Endodermal cell (in vitro differentiated cells): ENCODE results near the gene MGAT3. TPM values are rescaled to one million over a fixed set of nuclear protein-coding genes. Genes with fewer than 3 reads are reported as not detected.

ENCODE experiments used
- DNase-seq: peaks from one replicate; pipeline ENCODE4 v3.0.0-alpha.2; 2017
- H3K27ac ChIP-seq: 2 replicates; pipeline ENCODE4 v1.5.1; 2013; ENCODE audit warnings: mild to moderate bottlenecking, low read depth, low read length, moderate library complexity
- H3K27me3 ChIP-seq: 2 replicates; pipeline ENCODE4 v1.6.1; 2013; ENCODE audit warnings: mild to moderate bottlenecking, low read length, moderate library complexity; ENCODE audit not compliant: insufficient read depth, control insufficient read depth, poor library complexity, severe bottlenecking
- H3K36me3 ChIP-seq: 2 replicates; pipeline ENCODE4 v1.7.0; 2013; ENCODE audit warnings: mild to moderate bottlenecking, low read length, moderate library complexity; ENCODE audit not compliant: control insufficient read depth, insufficient read depth
- H3K4me1 ChIP-seq: one replicate; pipeline ENCODE4 v1.7.0; 2013; ENCODE audit warnings: low read length; ENCODE audit not compliant: control insufficient read depth, insufficient read depth
- H3K4me3 ChIP-seq: 2 replicates; pipeline ENCODE4 v1.5.1; 2013; ENCODE audit warnings: mild to moderate bottlenecking, low read length, moderate library complexity
- H3K9ac ChIP-seq: 2 replicates; pipeline ENCODE4 v1.6.1; 2013; ENCODE audit warnings: mild to moderate bottlenecking, low read length, moderate library complexity; ENCODE audit not compliant: poor library complexity, severe bottlenecking; ENCODE audit errors: extremely low read depth
- H3K9me3 ChIP-seq: 2 replicates; pipeline ENCODE4 v1.6.1; 2013; ENCODE audit warnings: mild to moderate bottlenecking, low read length, moderate library complexity; ENCODE audit not compliant: control insufficient read depth
- H3K27ac Mint-ChIP-seq: 2 replicates; pipeline ENCODE4 v1.8.0; 2020; ENCODE audit warnings: mixed read lengths
- H3K27me3 Mint-ChIP-seq: 2 replicates; pipeline ENCODE4 v1.8.0; 2021; ENCODE audit warnings: mild to moderate bottlenecking, mixed read lengths; ENCODE audit not compliant: insufficient read depth
- H3K36me3 Mint-ChIP-seq: 2 replicates; pipeline ENCODE4 v1.8.0; 2020; ENCODE audit warnings: low read depth, mixed read lengths
- H3K4me1 Mint-ChIP-seq: 2 replicates; pipeline ENCODE4 v1.8.0; 2020; ENCODE audit warnings: mixed read lengths
- H3K4me3 Mint-ChIP-seq: 2 replicates; pipeline ENCODE4 v1.8.0; 2020; ENCODE audit warnings: mild to moderate bottlenecking, moderate library complexity, mixed read lengths
- H3K9me3 Mint-ChIP-seq: 2 replicates; pipeline ENCODE4 v1.8.0; 2020; ENCODE audit warnings: mild to moderate bottlenecking, mixed read lengths
- WGBS, 2 experiments: methylation state at CpG; one replicate each; pipeline versions ENCODE4 v1.1.5 to v1.1.7; 2013; ENCODE audit warnings: missing lambda C conversion rate in 2 of 2, mixed read lengths in 1 of 2; ENCODE audit not compliant: insufficient coverage in 1 of 2, insufficient read length in 1 of 2; 5-methylcytosine and 5-hydroxymethylcytosine counted together
- total RNA-seq, 2 donors: library from RNA; stranded (reverse); fragmentation: NEBNext Ultra II Directional in 1 of 2; extraction: Animal tissue kit (Norgen Biotek cat#: 25700) in 1 of 2; gene quantifications; 2 replicates in 1 of 2; 3 replicates in 1 of 2; pipeline ENCODE4 v1.2.1, GENCODE V29; 2021
- TF ChIP-seq, protein P1 (sequence below): fragments of 200-600 bp; sonication (generic); conservative IDR thresholded peaks from 2 replicates; pipeline ENCODE4 v1.5.0; 2021; ENCODE audit warnings: antibody characterized with exemption, mild to moderate bottlenecking

MGAT3 gene
- total RNA-seq, 2 donors from 2014 or later, result 9.0 to 16.7 TPM

DNA sequence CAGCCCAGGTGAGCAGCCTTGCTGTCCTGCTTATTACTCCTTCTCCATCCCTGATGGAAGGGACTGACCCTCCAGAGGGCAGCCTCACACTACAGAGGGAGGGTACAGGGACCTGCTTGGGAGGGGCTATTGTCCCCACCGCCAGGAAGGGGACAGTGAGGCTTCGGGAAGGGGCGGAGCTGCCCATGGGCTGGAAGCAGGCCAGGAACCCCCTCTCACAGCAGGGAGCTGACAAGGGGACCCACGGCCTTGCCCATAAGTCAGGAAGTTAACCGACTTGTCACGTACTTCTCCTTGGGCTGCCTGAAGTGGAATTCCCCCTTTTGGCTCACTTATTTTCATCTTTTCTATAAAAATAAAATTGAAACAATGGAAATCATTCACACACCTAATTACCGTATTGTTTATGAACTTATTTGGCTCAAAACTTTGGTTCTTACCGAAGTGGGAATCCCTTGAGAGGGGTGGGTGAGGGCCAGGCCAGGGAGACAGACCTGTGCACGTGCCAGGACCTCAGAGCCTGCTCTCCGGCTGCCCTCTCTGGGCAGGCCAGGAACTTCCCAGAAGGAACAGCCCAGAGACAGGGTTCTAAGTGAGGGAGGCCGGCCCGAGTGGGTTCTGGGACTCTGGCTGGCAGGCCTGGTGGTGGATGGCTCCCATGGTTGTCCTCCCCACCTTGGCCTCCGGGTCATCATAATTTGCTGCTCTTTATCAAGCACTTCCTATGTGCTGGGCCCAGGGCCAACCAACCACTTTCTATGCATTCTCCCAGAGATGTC is 5.8 kb downstream of the MGAT3 start:
- no peak overlapping the region for H3K27ac Mint-ChIP-seq
- H3K4me3 ChIP-seq, result no peak overlapping the region
- DNase-seq, result peak; percentile 78

DNA sequence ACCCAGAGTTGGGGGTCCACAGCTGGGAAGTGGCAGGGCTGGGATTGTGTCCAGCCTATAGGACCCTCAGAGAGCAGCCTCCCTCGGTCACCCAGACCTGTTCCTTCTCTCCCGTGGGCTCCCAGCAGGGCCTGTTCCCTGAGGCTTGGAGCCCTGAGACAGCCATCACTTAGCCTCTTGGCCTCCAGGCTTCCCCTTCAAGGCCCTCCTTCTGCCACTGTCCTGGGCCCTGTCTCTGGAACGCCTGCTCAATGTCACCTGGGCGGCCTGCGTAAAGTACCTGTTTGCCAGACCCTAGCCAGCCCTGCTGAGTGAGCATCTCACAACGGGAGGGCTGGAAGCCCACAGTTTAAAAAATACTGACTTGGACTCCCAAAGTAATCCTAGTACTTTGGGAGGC is 6.5 kb downstream of the MGAT3 start:
- Histone ChIP-seq H3K27me3 (peaks cover 5% of the 10 kb centered on the region), H3K9me3 (no peaks in the 10 kb centered on the region), H3K9ac (no peak overlapping the region), H3K27ac (no peak overlapping the region), H3K4me1 (peaks cover 4% of the 10 kb centered on the region), H3K36me3 (no peaks in the 10 kb centered on the region), H3K4me3 (no peak overlapping the region)
- no peak overlapping the region for H3K27ac Mint-ChIP-seq
- no peak overlapping the region for H3K4me3 Mint-ChIP-seq
- no peaks in the 10 kb centered on the region for H3K9me3 Mint-ChIP-seq
- TF ChIP-seq, protein P1, sequence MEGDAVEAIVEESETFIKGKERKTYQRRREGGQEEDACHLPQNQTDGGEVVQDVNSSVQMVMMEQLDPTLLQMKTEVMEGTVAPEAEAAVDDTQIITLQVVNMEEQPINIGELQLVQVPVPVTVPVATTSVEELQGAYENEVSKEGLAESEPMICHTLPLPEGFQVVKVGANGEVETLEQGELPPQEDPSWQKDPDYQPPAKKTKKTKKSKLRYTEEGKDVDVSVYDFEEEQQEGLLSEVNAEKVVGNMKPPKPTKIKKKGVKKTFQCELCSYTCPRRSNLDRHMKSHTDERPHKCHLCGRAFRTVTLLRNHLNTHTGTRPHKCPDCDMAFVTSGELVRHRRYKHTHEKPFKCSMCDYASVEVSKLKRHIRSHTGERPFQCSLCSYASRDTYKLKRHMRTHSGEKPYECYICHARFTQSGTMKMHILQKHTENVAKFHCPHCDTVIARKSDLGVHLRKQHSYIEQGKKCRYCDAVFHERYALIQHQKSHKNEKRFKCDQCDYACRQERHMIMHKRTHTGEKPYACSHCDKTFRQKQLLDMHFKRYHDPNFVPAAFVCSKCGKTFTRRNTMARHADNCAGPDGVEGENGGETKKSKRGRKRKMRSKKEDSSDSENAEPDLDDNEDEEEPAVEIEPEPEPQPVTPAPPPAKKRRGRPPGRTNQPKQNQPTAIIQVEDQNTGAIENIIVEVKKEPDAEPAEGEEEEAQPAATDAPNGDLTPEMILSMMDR, result no peak
- peaks cover 16% of the 10 kb centered on the region for H3K27me3 Mint-ChIP-seq
- H3K4me1 Mint-ChIP-seq, result no peaks in the 10 kb centered on the region
- WGBS, 2 experiments, result 95 to 97% methylated on average over 6 of the region's 6 CpGs
- no peak for DNase-seq
- no peaks in the 10 kb centered on the region for H3K36me3 Mint-ChIP-seq

More for the DNA sequence above, 5.8 kb downstream of the MGAT3 start:
- Histone ChIP-seq H3K36me3 (no peaks in the 10 kb centered on the region), H3K4me1 (peaks cover 4% of the 10 kb centered on the region), H3K9ac (no peak overlapping the region), H3K27ac (no peak overlapping the region), H3K9me3 (no peaks in the 10 kb centered on the region), H3K27me3 (peaks cover 8% of the 10 kb centered on the region)
- H3K4me3 Mint-ChIP-seq, result no peak overlapping the region
- TF ChIP-seq, protein P1, result peak; percentile 56
- WGBS, 2 experiments, result 53 to 70% methylated on average over 7 to 13 of the region's 13 CpGs
- peaks cover 20% of the 10 kb centered on the region for H3K27me3 Mint-ChIP-seq
- no peaks in the 10 kb centered on the region for H3K36me3 Mint-ChIP-seq
- H3K9me3 Mint-ChIP-seq, result no peaks in the 10 kb centered on the region
- H3K4me1 Mint-ChIP-seq, result no peaks in the 10 kb centered on the region

DNA sequence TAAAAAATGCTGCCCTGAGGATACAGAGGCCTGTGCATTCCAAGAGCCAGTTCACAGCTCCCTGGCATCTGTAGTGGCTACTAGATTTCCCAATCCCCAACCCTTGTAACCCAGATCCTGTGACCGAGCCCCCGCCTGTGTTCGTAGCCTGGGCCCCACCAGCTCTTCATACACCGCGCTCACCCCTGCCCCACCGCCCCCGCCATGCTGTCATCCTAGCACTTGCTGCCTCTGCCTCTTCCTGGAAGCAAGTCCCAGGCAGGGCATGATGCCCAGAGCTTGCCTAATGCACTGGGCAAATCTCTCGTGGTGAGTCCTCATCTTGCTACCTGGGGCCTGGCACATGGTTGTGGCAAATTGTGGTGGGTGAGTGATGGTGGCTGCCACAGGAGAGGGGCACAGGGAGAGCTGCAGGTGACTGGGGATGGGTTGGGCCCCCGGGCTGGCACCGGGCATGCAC is 7.1 kb downstream of the MGAT3 start:
- Histone ChIP-seq H3K27ac (no peak overlapping the region), H3K9me3 (no peaks in the 10 kb centered on the region), H3K27me3 (no peaks in the 10 kb centered on the region), H3K4me1 (peaks cover 4% of the 10 kb centered on the region), H3K36me3 (no peaks in the 10 kb centered on the region), H3K4me3 (no peak overlapping the region), H3K9ac (no peak overlapping the region)
- Mint-ChIP-seq H3K27ac (no peak overlapping the region), H3K4me3 (no peak overlapping the region), H3K9me3 (no peaks in the 10 kb centered on the region), H3K27me3 (peaks cover 9% of the 10 kb centered on the region), H3K4me1 (no peaks in the 10 kb centered on the region), H3K36me3 (no peaks in the 10 kb centered on the region)
- no peak for DNase-seq
- TF ChIP-seq, protein P1, result no peak
- 92 to 98% methylated on average over 8 to 10 of the region's 10 CpGs for WGBS, 2 experiments
